ENCODE results near the gene CHD2.

CHD2 gene

GRCh38 chr15:92963794-92964193 lies 63.7 kb downstream of the CHD2 start:
- DNase-seq, result no peak

GRCh38 chr15:92968926-92969651 lies 69.0 kb downstream of the CHD2 start:
- no peak for DNase-seq

- DNase-seq, result no peak
Measured at GRCh38 chr15:92970656-92971055, 70.5 kb downstream of the CHD2 start.

- no peak for DNase-seq
Measured at GRCh38 chr15:92971081-92971480, 71.0 kb downstream of the CHD2 start.

GRCh38 chr15:92971713-92972112 lies 71.6 kb downstream of the CHD2 start:
- DNase-seq, result no peak

GRCh38 chr15:92974183-92974915 lies 74.2 kb downstream of the CHD2 start:
- DNase-seq, result no peak

GRCh38 chr15:92979011-92979701 lies 79.0 kb downstream of the CHD2 start:
- no peak for DNase-seq

GRCh38 chr15:92981333-92981732 lies 81.2 kb downstream of the CHD2 start:
- no peak for DNase-seq

- no peak for DNase-seq
Measured at GRCh38 chr15:92984161-92984560, 84.0 kb downstream of the CHD2 start.

- no peak for DNase-seq
Measured at GRCh38 chr15:92989470-92989869, 89.3 kb downstream of the CHD2 start.

- DNase-seq, result no peak
Measured at GRCh38 chr15:92990031-92990430, 89.9 kb downstream of the CHD2 start.

GRCh38 chr15:92992720-92993119 lies 92.6 kb downstream of the CHD2 start:
- DNase-seq, result no peak

- DNase-seq, result no peak
Measured at GRCh38 chr15:92997821-92998220, 97.7 kb downstream of the CHD2 start.

GRCh38 chr15:93001156-93001555 lies 101.0 kb downstream of the CHD2 start:
- no peak for DNase-seq

GRCh38 chr15:93001881-93002280 lies 101.8 kb downstream of the CHD2 start:
- DNase-seq, result no peak

- no peak for DNase-seq
Measured at GRCh38 chr15:93005133-93005532, 105.0 kb downstream of the CHD2 start.

- DNase-seq, result no peak
Measured at GRCh38 chr15:93007994-93008393, 107.9 kb downstream of the CHD2 start.

- DNase-seq, result no peak
Measured at GRCh38 chr15:93012786-93013185, 112.7 kb downstream of the CHD2 start.

- DNase-seq, result no peak
Measured at GRCh38 chr15:93017526-93017925, 117.4 kb downstream of the CHD2 start.

GRCh38 chr15:93018574-93018973 lies 118.5 kb downstream of the CHD2 start:
- DNase-seq, result no peak

GRCh38 chr15:93019090-93019489 lies 119.0 kb downstream of the CHD2 start:
- no peak for DNase-seq

- DNase-seq, result no peak
Measured at GRCh38 chr15:93019971-93020370, 119.8 kb downstream of the CHD2 start.

GRCh38 chr15:93020976-93021772 lies 121.0 kb downstream of the CHD2 start:
- DNase-seq, result no peak
